Astrocyte of the spinal cord (primary cell): ENCODE measurements around the gene AKIRIN2.
A peak's percentile ranks its signal among the peaks of the same experiment; 100 is the strongest.
"Not testable (repeated sequence)": the region's sequence is repeated elsewhere in the genome, so short reads cannot be mapped to it uniquely, and the experiment has no call there.

ENCODE experiments used
- DNase-seq: peaks from one replicate; pipeline ENCODE4 v3.0.0; 2011; ENCODE audit warnings: low read depth, low spot score
- H3K4me3 ChIP-seq: 2 replicates; pipeline ENCODE4 v1.5.1; 2011; ENCODE audit warnings: low read depth, mild to moderate bottlenecking, low read length, moderate library complexity
- in situ Hi-C: cut with HindIII; loops from 2 replicates; pipeline ENCODE4 v1.10.0; 2017; ENCODE audit warnings: low sequenced_read_pairs
- TF ChIP-seq, protein P1 (sequence below): IDR thresholded peaks from 2 replicates; pipeline ENCODE4 v1.5.1; 2012; ENCODE audit warnings: low read depth, mild to moderate bottlenecking, low read length, inconsistent platforms

The AKIRIN2 gene

GRCh38 chr6:87716928-87717614 lies 15.0 kb upstream of the AKIRIN2 start:
- TF ChIP-seq, protein P1, sequence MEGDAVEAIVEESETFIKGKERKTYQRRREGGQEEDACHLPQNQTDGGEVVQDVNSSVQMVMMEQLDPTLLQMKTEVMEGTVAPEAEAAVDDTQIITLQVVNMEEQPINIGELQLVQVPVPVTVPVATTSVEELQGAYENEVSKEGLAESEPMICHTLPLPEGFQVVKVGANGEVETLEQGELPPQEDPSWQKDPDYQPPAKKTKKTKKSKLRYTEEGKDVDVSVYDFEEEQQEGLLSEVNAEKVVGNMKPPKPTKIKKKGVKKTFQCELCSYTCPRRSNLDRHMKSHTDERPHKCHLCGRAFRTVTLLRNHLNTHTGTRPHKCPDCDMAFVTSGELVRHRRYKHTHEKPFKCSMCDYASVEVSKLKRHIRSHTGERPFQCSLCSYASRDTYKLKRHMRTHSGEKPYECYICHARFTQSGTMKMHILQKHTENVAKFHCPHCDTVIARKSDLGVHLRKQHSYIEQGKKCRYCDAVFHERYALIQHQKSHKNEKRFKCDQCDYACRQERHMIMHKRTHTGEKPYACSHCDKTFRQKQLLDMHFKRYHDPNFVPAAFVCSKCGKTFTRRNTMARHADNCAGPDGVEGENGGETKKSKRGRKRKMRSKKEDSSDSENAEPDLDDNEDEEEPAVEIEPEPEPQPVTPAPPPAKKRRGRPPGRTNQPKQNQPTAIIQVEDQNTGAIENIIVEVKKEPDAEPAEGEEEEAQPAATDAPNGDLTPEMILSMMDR = no peak
- in situ Hi-C loops = no loop called here
- H3K4me3 ChIP-seq = no peak overlapping the region
- DNase-seq = no peak

GRCh38 chr6:87714093-87714842 lies 12.2 kb upstream of the AKIRIN2 start:
- peak; percentile 90 for DNase-seq
- no peak overlapping the region for H3K4me3 ChIP-seq
- TF ChIP-seq, protein P1 = no peak
- in situ Hi-C loops = no loop called here

GRCh38 chr6:87712713-87713112 lies 10.7 kb upstream of the AKIRIN2 start:
- DNase-seq, H3K4me3 ChIP-seq, in situ Hi-C loops: not testable (repeated sequence)

GRCh38 chr6:87710090-87710489 lies 8.1 kb upstream of the AKIRIN2 start:
- no peak for DNase-seq
- no peak overlapping the region for H3K4me3 ChIP-seq
- TF ChIP-seq, protein P1 = no peak
- in situ Hi-C loops = no loop called here

GRCh38 chr6:87708581-87709427 lies 6.8 kb upstream of the AKIRIN2 start:
- H3K4me3 ChIP-seq, DNase-seq, in situ Hi-C loops: not testable (repeated sequence)

- H3K4me3 ChIP-seq = no peak overlapping the region
- in situ Hi-C loops = no loop called here
- TF ChIP-seq, protein P1 = no peak
- peak; percentile 55 for DNase-seq
Measured at GRCh38 chr6:87706187-87706966, 4.3 kb upstream of the AKIRIN2 start.

DNA sequence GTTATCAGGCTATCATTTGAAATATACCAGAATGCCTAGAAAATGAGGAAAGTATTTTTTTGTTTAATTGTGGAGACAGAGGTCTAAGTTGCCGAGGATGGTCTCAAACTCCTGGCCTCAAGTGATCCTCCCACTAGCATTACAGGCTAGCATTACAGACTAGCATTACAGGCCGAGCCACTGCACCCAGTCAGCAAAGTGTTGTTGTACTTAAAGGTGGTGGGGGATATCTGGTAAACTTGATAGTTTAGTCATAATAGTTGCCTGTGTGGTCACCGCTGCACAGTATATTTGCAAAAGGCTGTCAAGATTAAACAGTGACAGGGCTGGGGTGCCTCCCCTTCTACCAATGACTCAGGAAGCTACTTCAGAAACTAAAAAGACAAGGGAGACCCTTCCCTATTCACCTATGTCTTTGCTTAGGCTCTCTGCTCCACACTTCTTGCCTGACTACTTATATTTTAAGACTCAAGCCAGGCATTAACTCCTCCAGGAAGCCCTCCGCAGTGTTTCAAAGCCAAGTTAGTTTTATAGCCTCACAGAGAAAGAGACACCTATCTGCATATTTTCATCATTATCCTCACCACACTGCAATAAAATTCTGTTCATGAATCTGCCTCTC lies 3.1 kb upstream of the AKIRIN2 start:
- DNase-seq = peak; percentile 18
- H3K4me3 ChIP-seq = no peak overlapping the region
- TF ChIP-seq, protein P1 = no peak
- in situ Hi-C loops = no loop called here

GRCh38 chr6:87703039-87703438 lies 1.0 kb upstream of the AKIRIN2 start:
- in situ Hi-C loops, DNase-seq: not testable (repeated sequence)
- peak overlapping the region; percentile 47 for H3K4me3 ChIP-seq
